Left hindlimb (tissue), 1 donor: Measurements from ENCODE around the gene PDZRN4.
"Not testable (repeated sequence)": the region's sequence is repeated elsewhere in the genome, so short reads cannot be mapped to it uniquely, and the experiment has no call there.

Experiments used
- DNase-seq: peaks from one replicate; pipeline ENCODE4 v3.0.0-alpha.2; 2018

The PDZRN4 gene

DNA sequence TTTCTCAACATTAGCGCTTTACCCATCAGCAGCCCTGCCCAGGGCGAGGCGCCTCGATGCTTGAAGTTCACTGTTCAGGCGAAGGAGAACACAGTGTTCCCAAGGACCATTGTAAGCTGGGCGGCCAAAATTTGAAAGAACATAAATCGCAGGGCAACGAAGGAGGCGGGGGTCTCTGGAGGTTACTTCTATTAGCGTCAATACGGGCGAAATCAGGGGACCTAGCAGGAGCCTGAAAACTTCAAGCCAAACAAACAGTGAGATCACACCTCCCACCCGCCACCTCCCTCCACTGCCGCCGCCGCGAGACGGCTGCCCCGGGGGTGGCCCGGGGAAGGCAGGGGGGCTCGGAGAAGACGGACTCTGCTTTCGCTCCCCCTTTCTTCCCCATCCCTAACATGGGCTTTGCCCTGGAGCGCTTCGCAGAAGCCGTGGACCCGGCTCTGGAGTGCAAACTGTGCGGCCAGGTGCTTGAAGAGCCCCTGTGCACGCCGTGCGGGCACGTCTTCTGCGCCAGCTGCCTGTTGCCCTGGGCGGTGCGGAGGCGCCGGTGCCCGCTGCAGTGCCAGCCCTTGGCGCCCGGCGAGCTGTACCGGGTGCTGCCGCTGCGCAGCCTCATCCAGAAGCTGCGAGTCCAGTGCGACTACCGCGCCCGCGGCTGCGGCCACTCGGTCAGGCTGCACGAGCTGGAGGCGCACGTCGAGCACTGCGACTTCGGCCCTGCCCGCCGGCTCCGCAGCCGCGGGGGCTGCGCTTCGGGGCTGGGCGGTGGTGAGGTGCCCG lies at the start of gene PDZRN4:
PDZRN4 (plus strand) TSS at position 263 of the 783 bp plus-strand sequence.
- peak; percentile 63 for DNase-seq

DNA sequence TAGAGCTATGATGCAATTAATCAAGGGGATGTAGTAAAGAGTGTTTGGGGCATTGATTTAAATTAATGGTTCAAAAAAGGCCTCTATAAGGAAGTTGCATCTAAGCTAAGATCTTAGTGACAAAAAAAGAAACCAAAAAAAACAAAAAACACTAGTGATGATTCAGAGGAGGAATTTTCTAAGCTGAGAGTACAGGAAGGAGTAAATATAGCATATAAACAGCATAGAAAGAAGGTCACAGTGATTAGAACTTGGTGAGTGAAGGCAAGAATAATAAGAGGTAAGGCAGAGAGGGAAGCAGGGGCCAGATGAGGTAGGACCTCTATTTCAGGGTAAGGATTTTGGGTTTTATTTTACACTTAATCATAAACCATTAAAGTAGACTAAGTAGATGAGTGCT lies 48.0 kb upstream of the PDZRN4 start:
- DNase-seq = no peak

DNA sequence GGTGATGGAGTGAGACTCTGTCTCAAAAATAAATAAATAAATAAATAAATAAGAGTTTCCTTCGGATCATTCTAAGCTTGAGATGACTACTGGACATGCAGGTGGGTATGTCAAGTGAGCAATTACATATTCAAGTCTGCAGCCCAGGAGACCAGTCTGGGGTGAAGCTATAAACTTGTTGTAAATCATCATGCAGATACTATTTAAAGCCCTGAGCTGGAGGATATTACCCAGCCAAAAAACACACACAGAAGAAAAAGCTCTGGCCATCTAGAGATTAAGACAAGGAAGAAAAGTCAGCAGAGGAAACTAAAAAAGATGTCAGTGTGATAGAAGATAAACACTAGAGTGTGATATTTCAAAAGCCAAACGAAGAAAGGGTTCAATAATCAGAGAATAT lies 47.0 kb upstream of the PDZRN4 start:
- no peak for DNase-seq

DNA sequence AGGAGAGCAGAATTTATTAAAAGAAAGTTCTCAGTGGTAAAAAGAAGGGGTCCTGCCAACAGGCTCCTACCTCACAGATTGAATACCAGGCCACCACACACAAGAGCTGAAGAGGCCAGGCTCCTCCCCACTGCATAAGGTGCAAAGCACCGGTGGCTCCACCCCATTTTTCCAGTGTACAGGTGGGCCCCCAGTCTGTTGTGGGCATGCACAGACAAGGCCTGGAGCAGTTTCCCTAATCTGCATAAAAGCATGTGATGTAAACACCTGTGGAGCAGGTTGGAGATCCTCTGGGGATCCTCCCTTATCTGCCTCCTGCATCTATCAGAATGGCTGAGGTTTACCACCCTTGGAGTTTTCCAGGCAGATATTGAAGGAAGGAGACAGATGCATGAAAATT lies 45.7 kb upstream of the PDZRN4 start:
- DNase-seq = no peak

DNA sequence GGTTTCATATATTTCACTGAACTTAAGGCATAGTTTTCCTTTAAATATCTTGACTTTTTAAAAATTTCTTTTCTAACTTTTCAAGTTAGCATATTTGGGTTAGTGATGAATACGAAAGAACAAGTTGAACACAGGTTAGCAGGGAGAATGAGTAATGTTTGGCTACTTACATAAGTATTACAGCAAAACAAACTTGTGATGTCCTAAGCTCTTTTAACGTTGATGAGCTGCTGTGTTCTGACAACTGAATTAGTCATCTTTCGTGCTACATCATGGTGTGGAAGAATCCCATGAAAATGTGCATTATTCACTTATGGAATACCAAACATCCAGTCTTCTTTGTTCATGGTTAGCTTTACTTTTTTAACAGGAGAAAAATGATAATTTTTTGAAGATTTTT lies 36.3 kb upstream of the PDZRN4 start:
- DNase-seq = no peak

DNA sequence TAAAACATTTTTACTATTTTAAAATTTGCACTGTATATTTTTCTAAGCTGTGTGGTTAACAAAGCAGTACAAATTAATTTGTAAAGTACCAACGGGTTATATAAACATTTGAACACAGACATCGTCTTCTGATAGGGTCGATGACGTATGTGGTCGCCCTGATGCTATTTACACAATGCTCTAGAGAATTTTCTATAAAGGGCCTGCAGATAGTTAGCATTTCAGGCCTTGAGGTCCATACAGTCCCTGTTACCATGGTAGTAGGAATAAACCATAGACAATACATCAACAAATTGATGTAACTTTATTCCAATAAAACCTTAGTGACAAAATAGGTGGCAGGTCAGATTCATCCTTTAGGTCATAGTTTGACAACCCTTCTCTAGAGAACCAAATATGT lies 25.7 kb upstream of the PDZRN4 start:
- DNase-seq = no peak

DNA sequence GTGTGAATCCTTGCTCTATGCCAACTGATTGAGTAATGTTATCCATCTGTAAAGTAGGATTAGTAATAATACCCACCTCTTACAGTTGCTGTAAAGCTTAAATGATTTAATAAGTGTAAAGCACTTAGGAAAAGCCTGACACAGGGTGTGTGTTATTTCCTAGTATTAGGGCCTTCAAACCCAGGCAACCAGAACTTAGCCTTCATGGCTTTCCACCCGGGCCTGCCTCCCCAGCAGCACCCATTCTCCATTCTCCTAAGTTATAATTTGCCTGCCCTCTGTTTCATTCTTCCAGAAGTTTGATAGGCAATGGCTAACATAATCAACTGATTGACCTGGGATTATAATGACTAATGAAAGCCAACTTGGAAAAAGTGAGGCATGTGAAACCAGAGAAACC lies 20.4 kb upstream of the PDZRN4 start:
- DNase-seq = no peak

DNA sequence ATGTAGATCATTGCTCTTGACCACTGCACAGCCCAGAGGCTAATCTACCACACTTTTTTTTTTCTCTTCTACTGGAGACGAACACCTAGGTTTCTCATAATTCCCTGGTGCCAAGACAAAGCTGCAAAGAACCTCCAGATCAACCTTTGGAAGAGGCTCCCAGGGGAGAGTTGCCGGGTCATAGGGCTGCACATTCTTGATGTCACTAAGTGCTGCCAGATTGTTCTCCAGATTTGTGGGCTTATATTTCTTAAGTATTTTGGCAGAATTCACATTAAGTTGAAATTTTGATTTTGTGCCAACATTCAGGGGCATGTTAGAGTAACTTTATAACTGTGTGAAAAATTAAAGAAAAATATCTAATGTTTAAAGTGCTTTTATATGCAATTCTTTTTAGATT lies 13.5 kb upstream of the PDZRN4 start:
- no peak for DNase-seq

DNA sequence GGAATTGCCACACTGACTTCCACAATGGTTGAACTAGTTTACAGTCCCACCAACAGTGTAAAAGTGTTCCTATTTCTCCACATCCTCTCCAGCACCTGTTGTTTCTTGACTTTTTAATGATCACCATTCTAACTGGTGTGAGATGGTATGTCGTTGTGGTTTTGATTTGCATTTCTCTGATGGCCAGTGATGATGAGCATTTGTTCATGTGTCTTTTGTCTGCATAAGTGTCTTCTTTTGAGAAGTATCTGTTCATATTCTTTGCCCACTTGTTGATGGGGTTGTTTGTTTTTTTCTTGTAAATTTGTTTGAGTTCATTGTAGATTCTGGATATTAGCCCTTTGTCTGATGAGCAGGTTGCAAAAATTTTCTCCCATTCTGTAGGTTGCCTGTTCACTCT lies 8.6 kb upstream of the PDZRN4 start:
- not testable (repeated sequence) for DNase-seq

DNA sequence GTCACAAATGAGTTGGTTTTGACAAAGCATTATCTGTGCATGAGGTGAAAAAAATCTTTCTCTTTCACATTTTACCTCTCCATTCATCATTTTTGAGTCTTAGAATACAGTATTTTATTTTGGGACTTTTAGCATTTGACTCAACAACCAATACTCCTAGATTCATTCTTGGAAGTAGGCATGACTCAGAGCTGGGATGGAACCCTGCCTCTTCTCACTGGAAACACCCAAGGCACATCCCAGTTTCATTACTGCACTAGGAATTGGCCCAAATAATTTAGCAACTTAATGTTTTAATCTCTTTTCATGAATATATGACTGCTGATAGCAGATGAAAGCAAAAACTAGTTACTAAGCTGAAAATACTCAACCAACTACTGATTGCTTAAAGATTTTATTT lies 3.3 kb upstream of the PDZRN4 start:
- DNase-seq = no peak

DNA sequence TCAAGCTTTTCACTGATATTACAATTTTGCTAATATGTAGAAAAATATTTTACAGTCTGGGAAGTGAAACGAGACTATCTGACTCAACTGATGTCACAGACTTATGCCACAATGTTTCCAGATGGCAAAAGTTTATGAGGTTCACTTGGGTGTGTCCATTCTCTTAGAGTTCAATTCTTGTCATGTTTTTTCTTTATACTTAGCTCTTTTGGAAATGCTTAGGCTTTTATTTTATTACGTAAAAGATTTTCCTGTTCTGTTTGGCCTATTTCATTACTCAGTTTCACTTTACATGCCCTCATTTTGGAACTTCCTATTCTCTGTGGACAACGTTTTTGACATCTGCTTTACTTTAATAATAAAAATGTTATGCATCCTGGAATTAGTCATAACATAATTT lies 2.1 kb upstream of the PDZRN4 start:
- no peak for DNase-seq

DNA sequence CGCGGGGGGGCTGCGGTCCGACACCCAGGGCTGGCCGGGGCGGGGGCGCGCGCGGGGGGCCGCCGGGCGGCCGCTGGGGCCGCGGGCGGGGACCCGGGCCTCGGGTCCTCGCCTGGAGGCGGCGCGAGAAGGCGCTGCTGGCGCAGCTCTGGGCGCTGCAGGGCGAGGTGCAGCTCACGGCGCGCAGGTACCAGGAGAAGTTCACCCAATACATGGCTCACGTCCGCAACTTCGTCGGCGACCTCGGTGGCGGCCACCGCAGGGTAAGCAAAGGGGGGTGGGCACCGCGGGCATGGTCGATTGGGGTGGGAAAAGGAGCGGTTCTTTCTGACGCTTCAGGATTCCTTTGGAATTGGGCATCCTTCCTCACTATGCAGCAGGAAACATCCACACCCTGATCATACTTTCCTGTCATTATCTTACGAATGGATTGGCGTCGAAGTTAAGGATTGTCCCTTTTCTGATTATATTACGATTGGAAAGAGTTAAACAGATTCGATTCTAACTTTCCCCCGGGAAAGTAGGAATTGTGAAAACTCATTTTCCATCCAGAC lies 798 bp downstream of the PDZRN4 start:
- no peak for DNase-seq

DNA sequence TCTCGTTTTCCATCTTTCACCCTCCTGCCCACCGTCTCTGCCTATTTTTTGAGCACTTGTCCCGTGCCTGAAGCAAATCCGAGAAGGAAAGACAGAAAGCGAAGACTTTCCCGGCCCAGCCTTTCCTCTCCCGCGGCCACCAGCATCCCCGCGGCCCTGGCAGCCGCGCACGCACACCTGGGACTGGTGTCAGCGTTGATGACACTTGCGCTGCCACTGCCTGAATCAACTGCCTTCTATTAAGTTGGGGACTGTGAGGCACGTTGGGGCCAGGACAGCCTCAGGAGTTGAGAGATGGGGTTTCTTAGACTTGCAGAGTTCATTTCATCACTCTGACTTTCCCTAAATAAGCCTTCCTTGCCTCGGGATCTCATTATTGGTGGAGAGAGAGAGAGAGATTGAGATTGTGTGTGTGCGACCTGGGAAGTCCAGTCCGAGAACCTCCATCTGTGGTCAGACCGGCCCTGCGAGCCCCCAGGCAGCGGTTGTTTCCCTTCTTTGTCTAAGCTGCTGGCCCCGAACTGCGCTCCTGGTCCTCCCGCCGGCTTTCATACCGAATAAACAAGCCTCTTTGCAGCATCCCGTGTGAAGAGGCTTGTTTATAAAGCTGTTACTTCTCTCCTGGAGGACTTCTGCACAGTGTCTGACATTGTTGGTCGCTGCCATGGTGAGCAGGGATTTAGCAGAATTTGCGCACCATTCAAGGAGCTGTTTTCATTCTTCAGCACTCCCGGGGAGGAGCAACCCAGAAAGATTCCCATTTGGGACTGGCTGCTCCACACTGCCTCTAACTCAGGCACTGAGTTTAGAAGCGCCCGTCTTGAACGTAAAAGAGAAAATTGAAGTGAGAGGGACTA lies 1.5 kb downstream of the PDZRN4 start:
- DNase-seq = peak; percentile 44

DNA sequence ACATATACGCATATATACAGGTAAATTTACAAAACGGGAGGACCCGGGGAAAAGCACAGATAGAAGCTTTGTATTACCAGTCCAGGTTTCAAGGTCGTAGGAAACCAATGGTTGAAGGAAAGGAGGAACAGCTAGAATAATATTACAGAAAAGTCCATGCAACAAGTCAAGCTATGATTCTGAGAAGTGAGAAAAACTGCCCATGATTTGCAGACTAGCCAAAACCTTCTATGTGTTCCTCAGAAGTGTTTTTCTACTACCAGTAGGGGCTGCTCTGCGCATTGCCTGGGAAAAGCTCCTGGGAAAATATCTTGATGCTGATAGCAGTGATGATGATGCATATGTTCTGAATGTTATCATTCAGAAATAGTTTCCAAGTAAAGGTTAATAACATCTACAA lies 2.2 kb downstream of the PDZRN4 start:
- DNase-seq = no peak

DNA sequence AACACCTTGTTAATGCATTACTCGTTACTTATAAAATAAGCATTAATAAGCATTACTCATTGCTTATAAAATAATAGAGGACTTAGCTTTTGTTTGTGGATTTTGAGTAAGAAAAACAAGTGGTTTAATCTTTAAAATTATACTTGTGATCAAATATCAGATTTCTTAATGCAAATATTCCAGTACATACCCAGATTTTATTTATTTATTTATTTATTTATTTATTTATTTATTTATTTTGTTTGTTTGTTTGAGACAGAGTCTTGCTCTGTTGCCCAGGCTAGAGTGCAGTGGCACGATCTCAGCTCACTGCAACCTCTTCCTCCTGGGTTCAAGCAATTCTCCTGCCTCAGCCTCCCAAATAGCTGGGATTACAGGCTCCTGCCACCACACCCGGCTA lies 3.4 kb downstream of the PDZRN4 start:
- not testable (repeated sequence) for DNase-seq

DNA sequence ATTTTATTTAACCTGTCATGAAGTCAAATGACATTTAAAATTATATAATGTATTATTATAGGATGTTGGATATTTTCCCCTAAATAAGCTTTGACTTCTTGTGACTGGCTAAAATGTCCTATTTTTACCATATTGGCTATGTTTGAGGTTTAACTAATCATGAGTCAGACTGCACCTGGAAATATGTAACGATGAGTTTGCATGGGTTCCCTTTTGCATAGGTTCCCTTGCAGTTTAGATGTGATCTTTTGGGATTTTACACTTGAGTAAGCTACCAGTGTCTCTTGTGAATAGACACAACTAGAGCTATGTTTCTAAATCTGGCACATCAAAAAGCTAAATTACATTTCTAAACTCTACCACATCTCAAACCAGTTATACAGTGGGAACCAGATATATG lies 5.2 kb downstream of the PDZRN4 start:
- DNase-seq = no peak

DNA sequence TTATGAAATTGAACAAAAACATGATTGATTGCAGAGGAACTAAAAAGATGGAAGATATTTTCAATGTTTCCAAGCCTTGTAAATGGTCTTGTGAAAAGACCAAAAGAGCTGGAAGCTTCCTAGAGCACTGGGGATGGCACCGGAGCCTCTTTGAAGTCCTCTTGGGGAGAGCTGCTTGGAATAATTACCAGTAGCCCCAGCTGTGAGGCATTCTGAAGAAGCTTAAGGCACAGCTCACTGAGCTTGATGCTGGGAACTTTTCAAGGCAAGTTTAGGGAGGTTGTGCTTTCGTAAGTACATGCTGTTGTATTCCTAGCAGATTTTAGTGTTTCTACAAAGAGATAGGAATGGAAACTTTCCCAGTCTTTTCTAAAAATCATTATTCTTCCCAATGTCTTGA lies 13.9 kb downstream of the PDZRN4 start:
- no peak for DNase-seq

DNA sequence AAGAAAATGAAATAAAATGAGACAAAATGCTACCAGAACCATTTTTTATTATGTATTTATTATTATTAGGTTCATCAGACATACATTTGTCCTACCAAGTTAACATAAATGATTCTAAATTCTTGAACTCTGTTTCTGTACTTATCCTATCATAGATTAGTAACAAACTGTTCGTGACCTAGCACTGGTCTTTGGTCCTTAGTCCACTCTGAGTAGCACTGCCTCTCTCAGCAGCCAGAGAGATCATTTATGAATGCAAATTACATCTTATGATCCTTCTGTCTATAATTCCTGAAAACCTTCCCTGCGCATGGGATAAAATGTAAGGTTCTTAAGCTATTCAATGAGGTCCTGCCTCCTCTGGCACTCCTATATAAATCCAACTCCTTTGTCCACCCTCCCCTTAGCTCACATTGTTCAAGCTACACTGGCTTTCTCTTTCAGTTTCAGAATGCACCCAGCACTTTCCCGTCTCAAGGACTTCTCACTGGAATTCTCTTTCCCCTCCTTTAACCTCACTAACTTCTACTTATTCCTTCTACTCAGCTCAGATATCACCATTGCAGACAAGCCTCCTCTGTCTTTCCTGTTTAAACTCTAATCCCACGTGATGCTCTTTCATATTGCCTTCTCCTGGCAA lies 17.1 kb downstream of the PDZRN4 start:
- DNase-seq = no peak

DNA sequence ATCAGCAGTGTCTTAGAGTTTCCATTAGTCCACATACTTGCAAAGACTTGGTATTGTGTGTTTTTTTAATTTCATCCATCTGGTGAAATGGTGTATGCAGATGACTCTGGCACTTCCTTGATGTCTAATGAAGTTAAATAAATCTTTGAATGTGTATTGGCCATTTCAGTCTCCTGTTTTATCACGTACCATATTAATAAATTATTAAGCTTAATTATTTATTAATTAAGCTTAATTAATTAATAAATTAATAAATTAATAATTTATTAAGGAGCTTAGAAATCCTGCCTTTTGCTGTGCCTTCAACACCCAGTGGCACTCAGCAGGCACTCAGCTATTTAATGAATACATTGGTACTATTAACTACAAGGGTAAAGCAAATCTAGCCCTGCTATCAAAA lies 18.2 kb downstream of the PDZRN4 start:
- no peak for DNase-seq

DNA sequence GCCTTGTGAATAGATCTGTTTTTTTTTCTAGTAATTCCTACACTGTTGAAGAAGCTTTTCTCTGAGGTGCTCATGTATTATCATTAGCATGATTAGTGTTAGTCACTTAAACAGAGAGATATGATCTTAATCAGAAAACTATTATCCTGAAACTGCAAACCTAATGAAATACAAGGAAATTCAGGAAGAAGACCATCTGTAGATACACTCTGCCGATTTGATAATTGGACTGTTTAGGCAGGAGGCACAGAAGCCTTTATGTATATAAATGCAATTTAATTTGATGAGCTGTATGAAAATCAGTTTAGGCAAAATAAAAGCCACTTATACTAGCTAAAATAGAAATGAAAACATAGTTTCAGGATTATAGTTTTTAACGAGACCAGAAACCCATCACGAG lies 23.3 kb downstream of the PDZRN4 start:
- DNase-seq = no peak

DNA sequence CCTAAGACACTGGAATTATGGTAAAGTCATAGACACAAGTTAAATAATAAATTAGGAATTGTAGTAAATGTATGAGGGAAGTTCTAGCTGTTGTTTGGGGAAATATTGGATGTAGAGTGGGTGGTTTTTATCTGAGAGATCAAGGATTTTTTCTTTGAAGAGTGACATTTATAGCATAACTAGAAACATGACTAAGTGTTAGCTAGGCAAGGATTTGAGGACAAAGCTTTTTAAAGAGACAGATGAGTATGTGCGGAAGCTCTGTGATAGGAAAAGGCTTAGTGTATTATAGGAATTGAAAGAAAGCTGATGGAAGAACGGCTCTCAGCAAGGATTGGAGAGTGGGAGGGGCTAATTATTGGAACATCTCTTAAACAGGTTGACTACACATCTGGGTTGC lies 24.5 kb downstream of the PDZRN4 start:
- DNase-seq = no peak

DNA sequence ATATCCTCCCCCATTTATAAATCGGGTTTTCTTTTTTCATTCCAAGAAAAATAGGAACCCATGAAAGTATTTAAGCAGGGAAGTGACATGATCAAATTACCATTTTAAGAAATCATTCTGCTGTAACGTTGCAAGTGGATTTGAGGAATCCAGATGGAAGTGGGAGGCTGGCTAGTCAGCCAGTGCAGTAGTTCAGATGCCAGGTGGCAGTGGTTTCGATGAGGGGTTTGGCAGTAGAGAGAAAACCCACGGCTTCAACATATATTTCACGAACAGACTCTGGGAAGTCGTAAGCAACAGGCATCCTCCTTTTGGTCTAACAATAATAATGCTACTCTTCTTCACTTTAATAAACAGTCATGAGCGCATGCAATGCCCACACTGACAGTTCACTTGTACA lies 25.0 kb downstream of the PDZRN4 start:
- DNase-seq = peak; percentile 55

DNA sequence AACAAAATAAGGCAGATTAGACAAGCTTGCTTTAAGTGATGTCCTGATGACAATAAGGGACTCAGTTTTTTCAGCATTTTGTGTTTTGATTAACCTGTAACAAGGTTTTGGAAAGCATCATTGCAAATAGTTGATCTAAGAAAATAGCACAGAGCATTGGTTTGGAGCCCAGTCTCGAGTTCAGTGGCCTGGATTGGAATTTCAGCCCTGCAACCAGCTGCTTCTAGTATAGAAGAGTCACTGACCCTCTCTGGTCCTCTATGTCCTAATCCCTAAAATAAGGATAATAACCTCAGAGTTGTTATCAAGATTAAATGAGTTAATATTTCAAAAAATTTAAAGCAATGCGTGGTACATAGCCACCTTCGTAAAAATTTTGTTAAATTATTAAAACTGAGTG lies 25.5 kb downstream of the PDZRN4 start:
- no peak for DNase-seq

DNA sequence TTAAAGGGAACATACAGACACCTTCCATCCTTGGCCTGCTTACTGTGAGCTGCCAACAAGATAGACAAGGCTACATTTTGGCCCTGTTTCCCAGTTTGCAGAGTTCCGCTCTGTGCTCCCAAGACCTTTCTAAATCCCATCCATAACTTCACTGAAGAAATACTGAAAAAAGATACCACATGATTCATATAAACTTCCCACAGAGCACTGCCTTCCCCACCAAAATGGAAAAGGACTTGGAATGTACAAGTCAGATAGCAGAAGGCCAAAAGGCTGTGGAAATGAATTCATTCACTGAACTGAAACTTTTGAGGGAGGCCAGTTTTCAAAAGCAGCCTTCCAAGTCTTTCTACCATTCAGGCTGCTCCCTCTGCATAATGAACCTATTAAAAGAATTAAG lies 29.6 kb downstream of the PDZRN4 start:
- DNase-seq = no peak
